Lower leg skin (tissue), 3 donors: ENCODE data around the gene CENPE.

Experiments
- CTCF ChIP-seq, 3 donors: fragments of 450-650 bp; IDR thresholded peaks; one replicate each; pipeline ENCODE4 v1.5.1; 2016; ENCODE audit warnings: antibody characterized with exemption in 3 of 3, mild to moderate bottlenecking in 3 of 3, moderate library complexity in 2 of 3
- POLR2A ChIP-seq, 2 donors: fragments of 450-650 bp; IDR thresholded peaks; one replicate each; pipeline ENCODE4 v1.6.1; 2016 to 2017; ENCODE audit warnings: antibody characterized with exemption in 2 of 2, mild to moderate bottlenecking in 1 of 2, moderate library complexity in 1 of 2

GRCh38 chr4:103089481-103089880, 108.7 kb downstream of the CENPE start:
- TF ChIP-seq CTCF (IDR thresholded peaks at IDR 0.05): no peak
- no peak for TF ChIP-seq POLR2A (IDR thresholded peaks at IDR 0.05)
